Fibroblast of skin of abdomen (primary cell): ENCODE data around the gene PRKD2.
"Not testable (repeated sequence)": the region's sequence is repeated elsewhere in the genome, so short reads cannot be mapped to it uniquely, and the experiment has no call there.

Source experiments
- DNase-seq: peaks from one replicate; pipeline ENCODE4 v3.0.0-alpha.2; 2013

Gene PRKD2

GRCh38 chr19:46723471-46723870, 6.6 kb upstream of the PRKD2 start:
- DNase-seq = no peak

GRCh38 chr19:46723023-46723461, 6.1 kb upstream of the PRKD2 start:
- no peak for DNase-seq

DNA sequence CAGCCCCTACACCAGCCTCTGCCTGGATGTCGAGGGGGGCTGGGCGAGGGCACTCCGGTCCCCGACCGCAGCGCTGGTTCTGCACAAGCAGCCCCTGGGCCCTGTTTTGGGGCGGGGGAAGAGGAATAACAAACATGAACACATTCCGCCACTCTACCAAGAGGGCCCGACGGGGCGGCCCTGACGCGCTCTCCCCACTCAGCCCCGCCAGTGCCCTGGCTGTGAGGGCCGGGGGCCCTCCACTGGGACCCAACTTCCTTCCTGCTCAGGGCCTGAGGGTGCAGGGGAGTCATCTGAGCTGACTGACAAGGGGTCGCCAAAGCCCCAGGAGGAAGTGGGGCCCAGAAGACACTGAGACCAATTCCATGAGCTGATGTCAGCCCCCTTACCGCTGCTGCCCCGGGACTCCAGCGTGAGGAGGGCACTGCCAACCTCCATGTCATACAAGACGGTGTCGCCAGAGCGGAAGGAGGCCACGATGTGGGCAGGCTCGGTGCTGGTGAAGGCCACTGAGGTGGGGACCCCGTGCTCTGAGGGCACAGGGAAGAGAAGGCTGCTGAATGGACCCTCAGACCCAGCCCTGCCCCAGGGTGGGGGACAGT, 5.6 kb upstream of the PRKD2 start:
- DNase-seq = no peak

DNA sequence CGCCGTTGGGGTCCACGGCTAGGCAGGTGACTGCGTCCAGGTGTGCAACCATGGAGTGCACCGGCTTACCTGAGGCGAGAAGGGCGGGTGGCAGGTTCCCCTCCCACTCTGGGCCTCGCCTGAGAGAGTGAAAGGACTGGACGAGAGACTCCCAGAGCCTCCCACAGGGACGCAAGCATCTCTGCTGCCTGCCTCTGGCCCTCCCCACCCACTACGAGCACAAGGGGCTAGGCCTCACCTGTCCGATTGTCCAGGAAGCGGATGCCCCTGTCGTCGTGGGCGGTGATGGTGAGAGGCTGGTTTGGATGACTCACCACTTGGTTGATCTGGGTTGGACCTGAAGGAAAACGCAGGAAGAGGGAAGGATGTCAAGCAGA, 5.1 kb upstream of the PRKD2 start:
- DNase-seq = no peak

GRCh38 chr19:46721269-46722003, 4.5 kb upstream of the PRKD2 start:
- no peak for DNase-seq

DNA sequence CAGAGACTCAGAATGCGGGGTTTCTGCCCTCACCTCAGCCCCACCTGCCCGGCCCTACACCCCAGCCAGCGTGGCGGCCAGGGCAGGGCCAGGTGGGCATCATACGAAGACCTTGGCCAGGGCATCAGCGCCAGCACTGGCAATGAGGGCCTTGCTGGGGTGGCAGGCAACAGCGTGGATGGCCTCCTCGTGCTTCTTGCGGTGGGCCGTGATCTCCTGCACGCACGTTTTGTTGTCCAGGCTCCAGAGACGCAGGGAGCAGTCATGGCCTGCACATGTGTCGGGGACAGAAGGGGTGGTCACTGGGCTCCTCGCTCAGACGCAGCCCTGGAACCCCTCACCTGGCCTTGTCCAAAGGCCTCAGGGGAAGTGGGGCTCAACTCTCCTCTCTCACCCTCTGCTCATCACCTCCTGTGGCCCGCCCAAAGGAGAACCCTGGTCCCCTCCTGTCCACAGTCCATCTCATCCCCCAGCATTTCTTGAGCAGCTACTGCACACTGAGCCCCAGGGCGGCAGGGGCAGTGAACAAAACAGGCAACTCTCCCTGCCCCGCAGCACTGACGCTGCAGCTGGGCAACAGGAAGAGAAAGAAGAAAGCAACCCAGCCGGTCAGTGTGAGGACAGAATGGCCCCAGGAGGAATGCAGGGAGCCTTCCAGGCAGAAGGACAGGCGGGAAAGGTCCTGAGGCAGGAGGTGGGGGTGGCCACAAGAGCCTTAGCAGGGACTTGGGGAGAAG, 3.8 kb upstream of the PRKD2 start:
- no peak for DNase-seq

- DNase-seq = no peak
Observed at GRCh38 chr19:46719629-46720502, 3.0 kb upstream of the PRKD2 start.

DNA sequence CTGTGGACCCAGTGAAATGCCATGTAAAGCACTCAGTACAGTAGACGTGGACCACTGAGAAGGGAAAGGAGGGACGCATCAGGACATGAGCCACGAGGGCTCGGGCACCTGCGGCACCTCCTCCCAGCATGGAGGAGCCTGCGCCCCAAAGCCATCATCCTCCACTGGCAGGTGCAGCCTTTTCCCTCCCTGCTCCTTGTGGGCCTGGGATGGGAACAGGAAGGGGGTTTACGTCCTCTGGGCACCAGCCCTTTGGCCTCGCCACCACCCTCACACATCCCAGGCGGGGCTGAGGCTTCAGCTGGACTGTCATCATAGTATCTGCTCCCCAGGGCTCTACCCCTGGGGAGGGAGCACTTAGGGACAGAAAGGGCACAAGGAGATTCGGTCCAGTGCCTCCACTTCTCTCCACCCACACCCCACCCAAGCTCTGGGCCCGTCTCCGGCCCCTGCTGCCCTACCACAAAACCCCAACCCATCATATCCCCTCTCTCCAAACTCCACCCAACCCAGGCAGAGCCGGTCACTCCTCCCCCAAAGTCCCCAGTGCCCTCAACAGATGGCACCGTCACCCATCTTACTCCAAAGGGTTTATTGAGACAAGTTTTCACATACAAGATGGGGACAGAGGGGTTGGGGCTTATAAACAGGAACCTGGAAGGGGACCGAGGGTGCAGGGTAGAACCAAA, 2.2 kb upstream of the PRKD2 start:
- no peak for DNase-seq

DNA sequence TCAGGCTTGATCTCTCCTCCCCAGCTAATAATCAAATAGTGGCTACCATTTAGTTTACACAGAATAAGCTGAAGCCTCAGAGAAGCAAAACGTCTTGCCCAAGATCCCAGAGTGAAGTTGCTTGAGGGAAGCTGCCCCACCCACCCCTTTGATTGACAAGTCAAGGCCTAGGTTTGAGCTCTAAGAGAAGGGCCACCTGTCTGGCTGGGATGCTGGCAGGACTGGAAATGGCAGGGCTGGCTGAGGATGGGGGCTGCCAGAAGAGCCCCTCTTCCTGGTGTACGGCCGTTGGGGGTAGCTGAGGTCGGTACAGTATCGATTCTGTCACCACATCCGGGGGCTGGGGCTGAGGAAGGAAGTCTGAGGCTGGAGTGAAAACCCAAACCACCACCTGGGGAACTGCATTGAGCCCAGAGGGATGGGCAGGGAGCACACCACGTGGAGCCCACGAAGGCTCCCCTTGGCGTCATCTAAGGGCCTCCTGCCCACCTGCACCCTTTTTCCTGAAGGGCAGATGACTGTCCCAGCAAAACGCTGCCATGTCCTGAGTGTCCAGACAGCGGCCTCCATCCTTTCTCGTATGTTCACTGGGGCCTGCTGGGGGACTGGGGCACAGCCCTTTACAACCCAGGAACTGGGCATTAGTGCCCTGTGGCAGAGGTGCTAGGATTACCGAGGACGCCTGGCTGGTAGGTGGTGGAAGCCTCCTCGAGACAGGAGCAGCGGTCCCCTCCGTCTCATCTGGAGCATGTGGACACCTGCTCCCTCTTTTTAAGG, 1.4 kb upstream of the PRKD2 start:
- DNase-seq = no peak

DNA sequence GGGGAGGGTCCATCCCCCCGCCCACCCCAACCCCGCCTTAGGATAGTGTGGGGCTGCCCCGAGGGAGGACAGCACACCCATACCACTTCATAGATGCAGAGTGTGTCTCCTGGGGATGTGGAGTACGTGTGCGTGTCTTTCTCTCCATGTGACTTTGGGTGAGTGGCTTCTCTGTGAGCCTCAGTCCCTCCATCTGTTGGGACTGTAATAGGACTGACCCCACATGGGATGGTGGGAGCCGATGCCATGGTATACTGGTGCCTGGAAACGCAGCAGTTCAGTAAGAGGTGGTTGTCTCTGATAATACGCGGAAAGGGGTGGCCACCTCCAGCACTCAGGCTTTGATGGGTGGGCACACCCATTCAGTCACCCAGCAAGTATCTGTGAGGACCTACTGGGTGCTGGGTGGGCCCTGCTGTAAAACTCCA, 816 bp upstream of the PRKD2 start:
- DNase-seq = no peak

GRCh38 chr19:46716672-46717033, 261 bp downstream of the PRKD2 start:
- DNase-seq = no peak

GRCh38 chr19:46715975-46716671, 791 bp downstream of the PRKD2 start:
- no peak for DNase-seq

DNA sequence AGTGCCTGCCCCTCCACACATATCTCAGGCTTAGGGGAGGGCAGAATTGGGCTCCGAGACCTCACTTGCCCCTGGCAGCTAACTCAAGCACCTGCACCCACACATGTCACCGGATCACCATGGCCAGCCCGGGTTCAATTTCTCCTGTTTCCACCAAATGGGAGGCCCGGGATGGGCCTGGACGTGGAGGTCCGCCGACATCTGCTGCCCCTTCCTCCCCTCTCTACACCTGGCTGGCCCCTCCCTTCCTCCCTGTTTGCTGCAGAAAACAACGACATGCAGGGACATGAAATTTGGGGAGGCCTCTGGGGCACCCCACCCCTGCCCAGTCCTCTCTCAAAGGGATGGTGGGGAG, 1.3 kb downstream of the PRKD2 start:
- DNase-seq = no peak

DNA sequence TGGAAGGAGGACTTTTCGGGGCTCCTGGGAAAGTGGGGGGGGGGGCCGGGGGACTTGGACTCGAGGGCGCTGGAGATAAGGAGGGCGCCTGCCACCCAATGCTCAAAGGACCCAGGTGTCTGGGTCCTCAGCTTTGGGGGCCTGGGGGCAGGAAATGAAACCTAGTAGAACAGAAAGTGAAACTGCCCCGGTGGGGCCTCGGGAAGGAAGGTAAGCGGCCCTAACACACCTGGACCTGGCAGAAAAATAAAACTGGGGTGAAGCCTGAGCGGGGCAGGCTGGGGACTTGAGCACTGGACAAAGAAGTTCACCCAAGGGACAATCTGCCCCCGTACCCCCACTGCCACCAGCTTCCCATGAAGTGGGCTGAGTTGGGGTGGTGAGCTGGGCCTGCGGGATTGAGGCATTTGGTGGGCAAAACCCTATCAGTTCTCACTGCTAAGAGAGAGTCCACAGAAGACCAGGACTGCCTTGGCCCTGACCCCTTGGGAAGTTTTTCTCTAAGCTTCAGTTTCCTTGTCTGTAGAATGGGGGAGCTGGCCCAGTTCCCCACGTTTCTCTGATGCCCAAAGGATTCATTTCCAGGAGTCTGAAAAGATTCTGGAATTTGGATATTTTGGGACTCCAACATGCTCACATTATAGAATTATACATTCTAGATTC, 2.3 kb downstream of the PRKD2 start:
- DNase-seq = no peak

- DNase-seq = peak; percentile 74
Observed at GRCh38 chr19:46713781-46714443, 3.0 kb downstream of the PRKD2 start.

DNA sequence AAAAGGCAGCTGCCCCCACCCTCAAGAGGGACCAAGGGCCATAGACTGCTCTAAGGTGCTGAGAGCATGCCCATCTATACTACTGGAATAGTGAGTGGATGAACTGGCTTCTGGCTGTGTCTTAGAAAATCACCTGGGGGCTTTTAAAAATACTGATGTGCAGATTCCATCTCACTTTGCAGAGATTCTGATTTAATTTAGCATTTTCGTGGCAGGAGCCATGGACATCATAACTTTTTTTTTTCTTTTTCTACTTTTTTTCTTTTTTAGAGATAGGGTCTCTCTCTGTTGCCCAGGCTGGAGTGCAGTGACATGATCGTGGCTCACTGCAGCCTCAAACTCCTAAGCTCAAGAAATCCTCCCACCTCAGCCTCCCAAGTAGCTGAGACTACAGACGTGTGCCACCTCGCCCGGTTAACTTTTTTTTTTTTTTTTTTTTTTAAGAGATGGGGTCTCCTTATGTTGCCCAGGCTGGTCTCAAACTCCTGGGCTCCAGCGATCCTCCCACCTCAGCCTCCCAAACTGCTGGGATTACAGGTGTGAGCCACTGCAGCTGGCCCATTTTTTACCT, 4.1 kb downstream of the PRKD2 start:
- DNase-seq = not testable (repeated sequence)

DNA sequence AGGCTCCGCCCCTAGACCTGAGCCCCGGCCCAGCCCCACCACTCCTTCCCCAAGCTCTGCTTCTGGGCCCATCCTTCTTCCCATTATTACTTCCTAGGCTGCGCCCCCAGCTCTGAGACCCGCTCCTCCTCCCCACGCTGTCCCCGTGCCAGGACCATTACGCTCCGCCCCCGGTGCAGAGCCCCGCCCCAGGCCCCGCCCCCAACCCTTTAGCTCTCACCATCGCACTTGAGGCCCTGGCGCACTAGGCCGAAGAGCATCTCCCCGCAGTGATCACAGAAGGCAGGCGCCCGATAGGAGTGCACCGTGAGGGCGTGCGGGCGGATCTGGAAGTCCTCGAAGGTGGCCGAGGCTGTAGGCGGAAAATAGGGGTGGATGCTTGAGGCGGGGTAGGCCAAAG, 6.2 kb downstream of the PRKD2 start:
- DNase-seq = no peak

DNA sequence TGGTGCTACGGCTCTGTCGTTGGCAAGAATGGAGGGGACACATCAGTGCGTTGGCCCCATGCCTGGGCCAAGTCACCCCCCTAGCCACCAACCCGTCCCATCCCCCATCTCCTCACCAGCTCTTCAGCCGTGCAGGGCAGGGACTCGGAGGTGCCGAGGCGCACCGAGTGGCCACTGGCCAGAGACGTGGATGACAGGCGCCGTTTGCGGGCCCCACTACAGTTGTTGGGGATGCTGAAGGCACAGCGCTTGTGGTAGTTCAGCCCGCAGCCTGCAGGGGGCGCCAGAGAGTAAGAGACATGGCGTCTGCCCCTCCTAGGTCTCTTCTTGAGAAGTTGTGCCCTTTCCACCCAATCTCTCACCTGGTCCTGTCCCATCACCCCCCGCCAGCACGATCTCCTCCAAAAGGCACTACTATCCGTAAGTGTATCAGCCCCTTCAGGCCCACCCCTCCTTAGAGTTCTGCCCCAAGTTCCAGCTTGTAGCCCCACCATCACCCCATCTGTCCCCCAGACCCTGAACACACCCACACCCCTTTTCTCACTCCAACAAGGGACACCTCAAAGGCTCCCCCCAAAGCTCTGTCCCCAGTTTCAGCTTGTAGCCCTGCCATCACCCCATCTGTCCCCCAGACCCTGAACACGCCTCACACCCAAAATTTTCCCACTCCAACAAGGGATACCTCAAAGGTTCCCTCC, 12.4 kb downstream of the PRKD2 start:
- peak; percentile 39 for DNase-seq

GRCh38 chr19:46700704-46701103, 16.2 kb downstream of the PRKD2 start:
- DNase-seq = no peak
